Measurements from ENCODE around the gene BLACAT1.
"Not testable (repeated sequence)": the region's sequence is repeated elsewhere in the genome, so short reads cannot be mapped to it uniquely, and the experiment has no call there.

BLACAT1 gene

DNA sequence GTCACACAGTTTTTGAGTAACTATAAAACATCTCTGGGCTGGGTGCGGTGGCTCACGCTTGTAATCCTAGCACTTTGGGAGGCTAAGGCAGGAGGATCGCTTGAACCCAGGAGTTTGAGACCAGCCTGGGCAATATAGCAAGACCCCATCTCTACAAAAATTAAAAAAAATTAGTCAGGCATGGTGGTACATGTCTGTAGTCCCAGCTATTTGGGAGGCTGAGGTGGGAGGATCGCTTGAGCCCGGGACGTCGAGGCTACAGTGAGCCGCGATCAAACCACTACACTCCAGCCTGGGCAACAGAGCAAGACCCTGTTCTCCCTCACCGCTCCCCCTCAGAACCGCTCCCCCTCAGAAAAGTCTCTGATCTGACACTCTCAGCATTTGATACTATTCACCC, 26.7 kb upstream of the BLACAT1 start:
- H3K36me3 ChIP-seq (ENCODE audit: control insufficient read depth in 2 of 2, insufficient read depth in 2 of 2, low read length in 2 of 2); H3K9me3 ChIP-seq (ENCODE audit: control insufficient read depth in 2 of 2, low read length in 2 of 2); H3K4me1 ChIP-seq (ENCODE audit: control insufficient read depth, insufficient read depth, low read length); H3K27ac ChIP-seq (ENCODE audit: low read length); H3K4me3 ChIP-seq (ENCODE audit: low read length in 2 of 2); H3K9ac ChIP-seq (ENCODE audit: low read length in 2 of 2): not testable (repeated sequence)
- peaks cover 19 to 30% of the 10 kb centered on the region in 2 donors for H3K27me3 ChIP-seq (ENCODE audit: control insufficient read depth in 1 of 2, insufficient read depth in 2 of 2, low read length in 2 of 2)

DNA sequence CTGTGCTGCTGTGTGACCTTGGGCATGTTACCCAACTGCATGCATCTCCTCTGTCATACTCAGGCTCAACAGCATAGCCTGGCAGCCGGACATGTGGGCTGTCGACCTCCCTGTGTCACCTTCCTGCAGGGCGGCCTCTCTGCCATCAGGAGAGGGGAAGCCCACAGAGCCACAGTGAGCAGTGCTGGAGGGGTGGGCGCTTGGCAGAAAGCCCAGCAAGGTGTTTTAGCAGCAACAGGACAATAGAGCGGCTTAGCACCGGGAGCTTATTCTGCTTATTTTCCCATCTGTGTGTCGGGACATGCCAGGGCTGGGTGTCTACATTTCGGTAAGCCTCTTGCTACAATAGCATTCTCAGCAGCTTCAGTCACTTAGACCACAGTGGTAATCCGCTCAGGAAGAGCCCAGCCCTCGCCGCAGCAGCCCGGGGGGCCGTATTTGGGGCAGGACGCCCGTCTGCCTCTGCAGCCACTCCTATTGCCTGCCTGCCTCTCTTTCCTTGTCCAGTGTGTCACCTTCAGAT, 25.8 kb upstream of the BLACAT1 start:
- no peak overlapping the region for H3K27ac ChIP-seq (ENCODE audit: low read length)
- no peak overlapping the region for H3K4me3 ChIP-seq (ENCODE audit: low read length in 2 of 2)
- H3K4me1 ChIP-seq (ENCODE audit: control insufficient read depth, insufficient read depth, low read length) = peaks cover 7% of the 10 kb centered on the region
- H3K36me3 ChIP-seq (ENCODE audit: control insufficient read depth in 2 of 2, insufficient read depth in 2 of 2, low read length in 2 of 2) = no peaks in the 10 kb centered on the region
- no peak overlapping the region for H3K9ac ChIP-seq (ENCODE audit: low read length in 2 of 2)
- no peaks in the 10 kb centered on the region for H3K9me3 ChIP-seq (ENCODE audit: control insufficient read depth in 2 of 2, low read length in 2 of 2)
- peaks cover 19 to 37% of the 10 kb centered on the region in 2 donors for H3K27me3 ChIP-seq (ENCODE audit: control insufficient read depth in 1 of 2, insufficient read depth in 2 of 2, low read length in 2 of 2)

DNA sequence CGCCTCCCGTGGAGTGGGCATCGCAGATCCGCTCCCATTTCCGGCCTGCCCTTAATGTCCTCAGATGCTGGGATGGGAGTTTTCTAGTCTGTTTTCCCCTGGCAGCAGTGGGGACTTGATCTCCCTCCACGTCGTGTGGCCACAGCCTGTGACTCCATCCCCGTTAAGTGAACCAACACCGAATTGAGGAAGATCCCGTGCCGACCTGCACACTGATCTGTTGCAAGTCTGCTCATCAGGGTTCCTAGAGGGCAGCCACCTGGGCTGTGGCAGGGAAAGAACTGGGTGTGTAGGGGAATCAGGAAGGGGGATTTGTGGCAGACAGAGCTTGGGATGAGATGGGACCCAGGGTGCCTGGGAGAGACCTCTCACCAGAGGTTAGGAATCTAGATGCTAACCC, 25.4 kb upstream of the BLACAT1 start:
- H3K9ac ChIP-seq (ENCODE audit: low read length in 2 of 2) = no peak overlapping the region
- peaks cover 19 to 40% of the 10 kb centered on the region in 2 donors for H3K27me3 ChIP-seq (ENCODE audit: control insufficient read depth in 1 of 2, insufficient read depth in 2 of 2, low read length in 2 of 2)
- H3K9me3 ChIP-seq (ENCODE audit: control insufficient read depth in 2 of 2, low read length in 2 of 2) = no peaks in the 10 kb centered on the region
- no peak overlapping the region for H3K4me3 ChIP-seq (ENCODE audit: low read length in 2 of 2)
- no peak overlapping the region for H3K27ac ChIP-seq (ENCODE audit: low read length)
- no peaks in the 10 kb centered on the region for H3K36me3 ChIP-seq (ENCODE audit: control insufficient read depth in 2 of 2, insufficient read depth in 2 of 2, low read length in 2 of 2)
- H3K4me1 ChIP-seq (ENCODE audit: control insufficient read depth, insufficient read depth, low read length) = peaks cover 7% of the 10 kb centered on the region

DNA sequence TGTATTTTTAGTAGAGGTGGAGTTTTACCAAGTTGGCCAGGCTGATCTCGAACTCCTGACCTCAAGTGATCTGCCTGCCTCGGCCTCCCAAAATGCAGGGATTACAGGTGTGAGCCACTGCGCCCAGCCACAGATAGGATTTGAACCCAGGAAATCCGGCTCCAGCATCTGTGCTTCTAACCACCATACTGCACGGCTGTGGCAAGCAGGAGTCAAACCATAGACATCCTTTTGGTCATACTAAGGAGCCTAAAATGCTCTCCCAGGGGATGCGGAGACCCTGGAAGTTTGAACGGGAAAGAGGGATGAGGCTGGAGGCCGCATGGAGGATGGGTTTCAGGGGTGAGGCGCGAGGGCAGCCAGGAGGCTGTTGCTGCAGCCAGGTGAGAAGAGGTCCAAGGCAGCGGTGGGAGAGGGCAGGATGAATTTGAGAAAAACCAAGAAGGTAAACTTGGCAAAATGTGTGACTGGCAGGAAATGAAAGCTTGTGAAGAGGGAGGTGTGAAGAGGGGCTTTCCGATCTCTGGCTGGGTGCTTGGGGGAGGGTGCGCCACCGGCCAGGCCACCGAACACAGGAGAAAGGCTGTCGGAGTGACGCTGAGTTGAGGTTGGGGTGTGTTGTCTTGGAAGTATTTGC, 24.6 kb upstream of the BLACAT1 start:
- H3K9ac ChIP-seq (ENCODE audit: low read length in 2 of 2) = no peak overlapping the region
- H3K27ac ChIP-seq (ENCODE audit: low read length) = no peak overlapping the region
- no peak overlapping the region for H3K4me3 ChIP-seq (ENCODE audit: low read length in 2 of 2)
- H3K4me1 ChIP-seq (ENCODE audit: control insufficient read depth, insufficient read depth, low read length) = peaks cover 7% of the 10 kb centered on the region
- H3K36me3 ChIP-seq (ENCODE audit: control insufficient read depth in 2 of 2, insufficient read depth in 2 of 2, low read length in 2 of 2) = no peaks in the 10 kb centered on the region
- peaks cover 19 to 38% of the 10 kb centered on the region in 2 donors for H3K27me3 ChIP-seq (ENCODE audit: control insufficient read depth in 1 of 2, insufficient read depth in 2 of 2, low read length in 2 of 2)
- peaks cover under 1 to 4% of the 10 kb centered on the region in 2 donors for H3K9me3 ChIP-seq (ENCODE audit: control insufficient read depth in 2 of 2, low read length in 2 of 2)

DNA sequence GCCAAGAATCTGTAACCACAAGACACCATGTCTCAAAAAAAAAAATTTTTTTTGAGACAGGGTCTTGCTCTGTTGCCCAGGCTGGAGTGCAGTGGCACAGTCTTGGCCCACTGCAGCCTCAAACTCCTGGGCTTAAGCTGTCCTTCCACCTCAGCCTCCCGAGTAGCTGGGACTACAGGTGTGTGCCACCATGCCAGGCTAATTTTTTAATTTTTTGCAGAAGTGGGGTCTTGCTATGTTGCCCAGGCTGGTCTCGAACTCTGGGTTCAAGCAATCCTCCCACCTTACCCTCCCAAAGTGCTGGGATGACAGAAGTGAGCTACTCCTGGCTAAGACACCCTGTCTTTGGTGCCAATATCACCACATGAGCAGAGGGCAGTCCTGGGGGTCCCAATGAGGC, 23.1 kb upstream of the BLACAT1 start:
- not testable (repeated sequence) for H3K9ac ChIP-seq (ENCODE audit: low read length in 2 of 2); H3K36me3 ChIP-seq (ENCODE audit: control insufficient read depth in 2 of 2, insufficient read depth in 2 of 2, low read length in 2 of 2); H3K27ac ChIP-seq (ENCODE audit: low read length); H3K4me3 ChIP-seq (ENCODE audit: low read length in 2 of 2); H3K4me1 ChIP-seq (ENCODE audit: control insufficient read depth, insufficient read depth, low read length); H3K9me3 ChIP-seq (ENCODE audit: control insufficient read depth in 2 of 2, low read length in 2 of 2)
- H3K27me3 ChIP-seq (ENCODE audit: control insufficient read depth in 1 of 2, insufficient read depth in 2 of 2, low read length in 2 of 2) = peaks cover 17 to 35% of the 10 kb centered on the region in 2 donors

DNA sequence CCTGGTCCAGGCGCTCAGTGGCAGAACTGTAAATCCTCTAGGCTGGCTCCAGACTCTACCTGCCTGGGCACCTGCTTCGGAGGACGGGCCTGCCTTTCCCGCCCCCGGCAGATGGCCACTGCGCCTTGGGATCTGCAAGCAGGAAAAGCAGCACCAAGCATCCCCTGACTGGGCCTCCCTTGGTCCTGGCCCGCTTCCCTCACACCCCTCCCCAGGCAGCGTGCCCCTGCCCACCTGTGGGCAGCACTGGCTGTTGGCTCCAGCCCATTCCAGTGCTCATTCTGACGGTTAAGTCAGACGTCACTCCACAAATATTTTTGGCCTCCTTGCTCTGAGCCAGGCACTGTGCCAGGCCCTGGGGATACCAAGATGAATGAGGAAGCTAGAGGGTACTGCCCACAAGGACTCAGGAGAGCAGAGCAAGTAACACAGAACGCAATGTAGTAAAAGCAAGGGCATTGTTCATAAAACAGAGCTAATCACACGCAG, 22.0 kb upstream of the BLACAT1 start:
- no peak overlapping the region for H3K4me3 ChIP-seq (ENCODE audit: low read length in 2 of 2)
- peaks cover 9% of the 10 kb centered on the region in 2 donors for H3K9me3 ChIP-seq (ENCODE audit: control insufficient read depth in 2 of 2, low read length in 2 of 2)
- H3K27me3 ChIP-seq (ENCODE audit: control insufficient read depth in 1 of 2, insufficient read depth in 2 of 2, low read length in 2 of 2) = peaks cover 18 to 36% of the 10 kb centered on the region in 2 donors
- no peak overlapping the region for H3K9ac ChIP-seq (ENCODE audit: low read length in 2 of 2)
- H3K36me3 ChIP-seq (ENCODE audit: control insufficient read depth in 2 of 2, insufficient read depth in 2 of 2, low read length in 2 of 2) = no peaks in the 10 kb centered on the region
- no peak overlapping the region for H3K27ac ChIP-seq (ENCODE audit: low read length)
- peaks cover 7% of the 10 kb centered on the region for H3K4me1 ChIP-seq (ENCODE audit: control insufficient read depth, insufficient read depth, low read length)

DNA sequence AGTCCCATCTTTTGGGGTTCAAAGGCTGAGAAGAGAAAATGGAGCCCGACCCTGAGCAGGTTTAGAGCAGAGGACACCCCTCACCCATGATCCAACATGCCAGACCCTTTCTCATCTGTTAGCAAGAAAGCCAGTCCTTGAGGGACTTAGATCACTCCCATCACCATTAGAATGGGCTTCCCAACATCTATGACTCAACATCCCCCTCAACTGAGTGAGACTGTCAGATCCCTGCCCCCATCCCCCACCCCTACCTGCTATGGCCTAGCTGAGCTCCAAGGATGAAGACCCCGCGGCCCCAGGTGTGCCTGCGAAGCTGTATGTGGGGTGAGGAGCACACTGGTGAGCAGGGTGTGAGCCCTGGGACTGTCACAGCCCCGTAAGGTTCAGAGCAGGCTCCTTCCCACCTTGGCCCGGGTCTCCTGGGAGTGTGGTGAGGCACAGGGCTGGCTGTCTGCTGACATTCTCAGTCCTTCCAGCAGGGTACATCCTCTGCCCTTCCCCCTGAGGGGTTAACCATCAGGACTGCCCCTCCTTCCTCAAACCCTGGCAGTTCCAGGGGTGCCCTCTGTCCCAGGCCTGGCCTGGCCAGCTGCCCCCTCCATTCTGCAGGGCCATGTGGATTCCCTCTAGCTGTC, 21.4 kb upstream of the BLACAT1 start:
- H3K4me3 ChIP-seq (ENCODE audit: low read length in 2 of 2) = no peak overlapping the region
- peaks cover 16 to 36% of the 10 kb centered on the region in 2 donors for H3K27me3 ChIP-seq (ENCODE audit: control insufficient read depth in 1 of 2, insufficient read depth in 2 of 2, low read length in 2 of 2)
- H3K4me1 ChIP-seq (ENCODE audit: control insufficient read depth, insufficient read depth, low read length) = peaks cover 7% of the 10 kb centered on the region
- H3K27ac ChIP-seq (ENCODE audit: low read length) = no peak overlapping the region
- peaks cover 9% of the 10 kb centered on the region in 2 donors for H3K9me3 ChIP-seq (ENCODE audit: control insufficient read depth in 2 of 2, low read length in 2 of 2)
- H3K36me3 ChIP-seq (ENCODE audit: control insufficient read depth in 2 of 2, insufficient read depth in 2 of 2, low read length in 2 of 2) = no peaks in the 10 kb centered on the region
- no peak overlapping the region for H3K9ac ChIP-seq (ENCODE audit: low read length in 2 of 2)

DNA sequence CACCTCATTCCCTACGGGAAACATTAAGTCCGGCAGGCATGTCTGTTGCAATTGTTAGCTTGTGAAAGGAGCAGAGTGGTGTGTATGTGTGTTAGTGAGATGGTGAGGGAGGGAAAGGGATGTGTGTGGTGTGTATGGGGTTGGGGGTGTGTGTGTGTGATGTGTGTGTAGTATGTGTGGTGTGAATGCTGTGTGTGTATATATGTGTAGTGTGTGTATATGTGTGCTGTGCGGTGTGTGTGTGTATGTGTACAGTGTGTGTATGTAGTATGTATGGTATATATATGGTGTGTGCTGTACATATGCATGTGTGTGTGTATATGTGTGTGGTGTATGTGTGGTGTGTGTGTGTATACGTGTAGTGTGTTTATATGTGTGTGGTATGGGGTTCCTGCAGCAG, 20.8 kb upstream of the BLACAT1 start:
- Histone ChIP-seq H3K27ac (ENCODE audit: low read length) (no peak overlapping the region), H3K27me3 (ENCODE audit: control insufficient read depth in 1 of 2, insufficient read depth in 2 of 2, low read length in 2 of 2) (peaks cover 10 to 31% of the 10 kb centered on the region in 2 donors), H3K4me1 (ENCODE audit: control insufficient read depth, insufficient read depth, low read length) (peaks cover 7% of the 10 kb centered on the region), H3K36me3 (ENCODE audit: control insufficient read depth in 2 of 2, insufficient read depth in 2 of 2, low read length in 2 of 2) (no peaks in the 10 kb centered on the region), H3K9me3 (ENCODE audit: control insufficient read depth in 2 of 2, low read length in 2 of 2) (peaks cover 9% of the 10 kb centered on the region in 2 donors), H3K4me3 (ENCODE audit: low read length in 2 of 2) (no peak overlapping the region), H3K9ac (ENCODE audit: low read length in 2 of 2) (no peak overlapping the region)

DNA sequence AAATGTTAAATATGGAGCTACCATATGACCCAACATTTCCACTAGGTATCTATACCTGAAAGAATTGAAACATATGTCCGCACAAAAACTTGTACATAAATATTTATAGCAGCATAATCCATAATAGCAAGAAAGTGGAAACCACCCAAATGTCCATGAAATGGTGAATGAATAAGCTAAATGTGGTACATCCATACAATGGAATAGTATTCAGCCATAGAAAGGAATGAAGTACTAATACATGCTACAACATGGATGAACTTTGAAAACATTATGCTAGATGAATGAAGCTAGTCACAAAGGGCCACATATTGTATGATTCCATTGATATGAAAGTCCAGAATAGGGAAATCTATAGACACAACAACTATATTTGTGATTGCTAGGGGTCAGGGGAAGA, 20.0 kb upstream of the BLACAT1 start:
- Histone ChIP-seq H3K36me3 (ENCODE audit: control insufficient read depth in 2 of 2, insufficient read depth in 2 of 2, low read length in 2 of 2) (no peaks in the 10 kb centered on the region), H3K4me3 (ENCODE audit: low read length in 2 of 2) (no peak overlapping the region), H3K27ac (ENCODE audit: low read length) (no peak overlapping the region), H3K4me1 (ENCODE audit: control insufficient read depth, insufficient read depth, low read length) (peaks cover 7% of the 10 kb centered on the region), H3K9me3 (ENCODE audit: control insufficient read depth in 2 of 2, low read length in 2 of 2) (peaks cover 9% of the 10 kb centered on the region in 2 donors), H3K9ac (ENCODE audit: low read length in 2 of 2) (no peak overlapping the region), H3K27me3 (ENCODE audit: control insufficient read depth in 1 of 2, insufficient read depth in 2 of 2, low read length in 2 of 2) (peaks cover 6 to 26% of the 10 kb centered on the region in 2 donors)

DNA sequence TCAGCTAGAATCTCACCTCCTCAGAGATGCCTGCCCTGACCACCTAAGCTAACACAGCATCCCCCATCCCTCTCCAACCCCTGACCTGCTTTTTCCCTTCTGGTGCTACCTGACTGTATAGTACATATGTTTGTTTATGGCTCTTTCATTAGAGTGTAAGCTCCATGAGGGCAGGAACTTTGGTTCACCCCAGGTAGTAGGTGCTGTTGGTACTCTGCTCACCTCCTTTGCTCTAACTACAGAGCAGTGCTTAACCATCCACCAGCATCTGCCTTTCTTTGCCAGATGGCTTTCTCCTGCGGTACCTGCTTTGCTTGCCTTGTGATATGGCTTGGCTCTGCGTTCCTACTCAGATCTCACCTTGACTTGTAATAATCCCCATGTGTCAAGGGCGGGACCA, 18.7 kb upstream of the BLACAT1 start:
- Histone ChIP-seq H3K9me3 (ENCODE audit: control insufficient read depth in 2 of 2, low read length in 2 of 2) (peaks cover 9% of the 10 kb centered on the region in 2 donors), H3K27me3 (ENCODE audit: control insufficient read depth in 1 of 2, insufficient read depth in 2 of 2, low read length in 2 of 2) (peaks cover 6 to 25% of the 10 kb centered on the region in 2 donors), H3K27ac (ENCODE audit: low read length) (no peak overlapping the region), H3K9ac (ENCODE audit: low read length in 2 of 2) (no peak overlapping the region), H3K4me1 (ENCODE audit: control insufficient read depth, insufficient read depth, low read length) (peaks cover 7% of the 10 kb centered on the region), H3K4me3 (ENCODE audit: low read length in 2 of 2) (no peak overlapping the region), H3K36me3 (ENCODE audit: control insufficient read depth in 2 of 2, insufficient read depth in 2 of 2, low read length in 2 of 2) (no peaks in the 10 kb centered on the region)

DNA sequence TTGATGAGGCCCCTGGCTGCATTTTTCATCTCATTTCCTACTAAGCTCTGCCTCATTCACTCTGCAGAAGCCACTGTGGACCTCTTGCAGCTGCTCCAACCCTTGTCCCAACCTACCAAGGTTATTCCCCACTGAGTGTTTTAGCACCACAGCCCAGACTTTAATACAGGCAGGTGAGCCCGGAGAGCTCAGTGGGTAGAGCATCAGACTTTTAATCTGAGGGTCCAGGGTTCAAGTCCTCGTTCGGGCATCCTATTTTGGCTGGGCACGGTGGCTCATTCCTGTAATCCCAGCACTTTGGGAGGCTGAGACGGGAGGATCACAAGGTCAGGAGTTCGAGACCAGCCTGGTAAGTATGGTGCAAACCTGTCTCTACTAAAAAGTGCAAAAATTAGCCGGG, 18.1 kb upstream of the BLACAT1 start:
- Histone ChIP-seq H3K9me3 (ENCODE audit: control insufficient read depth in 2 of 2, low read length in 2 of 2) (peaks cover 9% of the 10 kb centered on the region in 2 donors), H3K36me3 (ENCODE audit: control insufficient read depth in 2 of 2, insufficient read depth in 2 of 2, low read length in 2 of 2) (no peaks in the 10 kb centered on the region), H3K27me3 (ENCODE audit: control insufficient read depth in 1 of 2, insufficient read depth in 2 of 2, low read length in 2 of 2) (peaks cover 6 to 26% of the 10 kb centered on the region in 2 donors), H3K4me1 (ENCODE audit: control insufficient read depth, insufficient read depth, low read length) (peaks cover 7% of the 10 kb centered on the region), H3K9ac (ENCODE audit: low read length in 2 of 2) (no peak overlapping the region), H3K4me3 (ENCODE audit: low read length in 2 of 2) (no peak overlapping the region), H3K27ac (ENCODE audit: low read length) (no peak overlapping the region)

Measured in stomach smooth muscle (tissue), 2 donors.